Neural progenitor cell (in vitro differentiated cells): ENCODE data around the gene ERMARD.

Source experiments
- EZH2 ChIP-seq: fragments of 200-600 bp; sonication (generic); IDR thresholded peaks from 2 replicates; pipeline ENCODE4 v1.6.1; 2017; ENCODE audit warnings: antibody characterized with exemption, mild to moderate bottlenecking, moderate library complexity
- EZH2phosphoT487 ChIP-seq: fragments of 200-600 bp; sonication (generic); IDR thresholded peaks from 2 replicates; pipeline ENCODE4 v1.6.1; 2017; ENCODE audit warnings: antibody characterized with exemption
- TF ChIP-seq, protein P1 (sequence below): fragments of 200-600 bp; sonication (generic); IDR thresholded peaks from 2 replicates; pipeline ENCODE4 v1.5.1; 2017; ENCODE audit warnings: antibody characterized with exemption, mild to moderate bottlenecking

DNA sequence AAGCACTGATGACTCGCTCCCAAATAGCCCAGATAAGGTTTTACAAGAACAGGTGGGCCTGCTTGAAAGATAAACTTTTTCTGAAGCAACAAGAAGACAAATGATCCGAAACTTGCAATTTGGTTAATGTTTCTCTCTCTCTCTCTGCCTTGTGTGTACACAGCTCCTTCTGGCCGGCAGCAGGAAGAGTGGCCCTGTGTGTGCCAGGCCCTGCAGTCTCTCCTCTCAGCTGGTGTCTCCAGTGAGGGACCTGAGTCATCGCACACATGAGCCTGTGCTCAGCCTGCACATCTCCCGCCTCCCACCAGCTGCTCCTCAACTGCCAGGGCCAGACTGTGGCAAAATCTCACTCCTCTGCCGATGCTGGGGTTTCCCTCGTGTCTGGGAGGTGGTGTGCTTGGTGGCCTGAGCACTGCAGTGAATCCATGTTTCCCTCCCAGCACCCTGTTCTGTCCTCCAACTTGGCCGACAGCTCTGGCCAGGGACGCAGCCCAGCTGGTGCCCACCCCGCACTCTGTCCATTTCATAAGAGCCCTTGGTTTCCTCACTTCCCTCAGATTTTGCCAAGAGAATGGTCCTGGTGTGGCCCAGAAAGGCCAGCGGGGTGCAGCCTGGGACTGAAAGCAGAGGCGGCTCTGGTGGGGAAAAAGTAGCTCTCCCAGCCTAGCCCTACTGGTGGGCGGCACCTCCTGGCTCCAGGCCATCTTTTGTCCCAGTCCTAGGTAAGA, 49.4 kb downstream of the ERMARD start:
- TF ChIP-seq EZH2 (no peak), EZH2phosphoT487 (no peak)
- TF ChIP-seq, protein P1, sequence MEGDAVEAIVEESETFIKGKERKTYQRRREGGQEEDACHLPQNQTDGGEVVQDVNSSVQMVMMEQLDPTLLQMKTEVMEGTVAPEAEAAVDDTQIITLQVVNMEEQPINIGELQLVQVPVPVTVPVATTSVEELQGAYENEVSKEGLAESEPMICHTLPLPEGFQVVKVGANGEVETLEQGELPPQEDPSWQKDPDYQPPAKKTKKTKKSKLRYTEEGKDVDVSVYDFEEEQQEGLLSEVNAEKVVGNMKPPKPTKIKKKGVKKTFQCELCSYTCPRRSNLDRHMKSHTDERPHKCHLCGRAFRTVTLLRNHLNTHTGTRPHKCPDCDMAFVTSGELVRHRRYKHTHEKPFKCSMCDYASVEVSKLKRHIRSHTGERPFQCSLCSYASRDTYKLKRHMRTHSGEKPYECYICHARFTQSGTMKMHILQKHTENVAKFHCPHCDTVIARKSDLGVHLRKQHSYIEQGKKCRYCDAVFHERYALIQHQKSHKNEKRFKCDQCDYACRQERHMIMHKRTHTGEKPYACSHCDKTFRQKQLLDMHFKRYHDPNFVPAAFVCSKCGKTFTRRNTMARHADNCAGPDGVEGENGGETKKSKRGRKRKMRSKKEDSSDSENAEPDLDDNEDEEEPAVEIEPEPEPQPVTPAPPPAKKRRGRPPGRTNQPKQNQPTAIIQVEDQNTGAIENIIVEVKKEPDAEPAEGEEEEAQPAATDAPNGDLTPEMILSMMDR, result no peak
